Measurements from ENCODE around the gene CCS. TPM values are rescaled to one million over a fixed set of nuclear protein-coding genes. Genes with fewer than 3 reads are reported as not detected.

Gene CCS
- total and polyA plus RNA-seq, 2 of the 4 experiments (the other 2 are of a cell fraction): 20.1 to 53.0 TPM

DNA sequence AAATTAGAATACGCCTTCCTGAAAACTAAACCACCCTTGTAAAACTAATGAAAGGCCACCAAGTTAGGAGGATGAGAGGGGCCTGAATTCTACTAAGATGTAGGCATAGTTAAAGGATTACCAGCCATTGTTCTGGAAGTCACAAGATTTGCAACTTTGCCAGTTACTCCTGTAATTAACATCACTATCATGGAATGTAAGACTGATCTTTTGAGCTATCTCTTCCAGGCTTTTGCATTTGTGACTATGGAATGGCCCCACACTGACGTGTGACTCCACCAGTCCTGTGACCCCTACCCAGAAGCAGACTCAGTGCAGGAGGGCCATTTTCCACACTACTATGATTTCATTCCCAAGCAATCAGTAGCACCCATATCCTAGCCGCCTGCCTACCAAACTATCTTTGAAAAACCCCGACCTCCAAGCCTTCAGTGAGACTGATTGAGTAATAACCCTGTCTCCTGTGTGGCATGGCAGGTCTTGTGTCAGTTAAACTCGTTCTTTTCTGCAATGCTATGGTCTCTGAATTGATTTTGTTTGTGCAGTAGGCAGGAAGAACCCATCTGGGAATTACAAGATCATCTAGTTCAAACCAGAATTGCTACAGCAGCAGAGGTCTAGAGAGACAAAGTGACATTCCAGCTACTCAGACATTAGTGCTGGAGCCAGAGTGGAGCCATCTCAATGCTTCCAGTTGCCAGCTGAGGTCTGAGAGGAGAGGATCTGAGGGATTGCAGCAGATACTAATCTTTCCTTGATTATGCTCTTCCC lies 22.7 kb upstream of the CCS start:
- no peak overlapping the region for H3K23ac ChIP-seq (ENCODE audit: low read depth, low read length)
- H3K79me1 ChIP-seq (ENCODE audit: low read depth in 1 of 2, low read length in 2 of 2): no peaks in the 10 kb centered on the region
- no peaks in the 10 kb centered on the region for H3K9me3 ChIP-seq (ENCODE audit: control insufficient read depth, insufficient read depth, low read length)
- no peak overlapping the region for H3K4ac ChIP-seq (ENCODE audit: low read depth, low read length)
- H4K91ac ChIP-seq (ENCODE audit: insufficient read depth, low read depth, low read length): no peak overlapping the region
- no peak overlapping the region for H4K5ac ChIP-seq (ENCODE audit: low read depth, low read length)
- no peak overlapping the region for H3K4me3 ChIP-seq (ENCODE audit: insufficient read depth, low read depth, low read length)
- ChIA-PET CTCF (interaction anchor here (0.8 kb wide), 1 partner anchor 23 kb away, joined by 4 read pairs; no protein-coding TSS in a partner anchor), POLR2A (ENCODE audit: unreplicated experiment) (no interaction called here)
- no peak overlapping the region for H3K14ac ChIP-seq (replicated peaks; ENCODE audit: low read depth, low read length)
- no peak overlapping the region for H3K9ac ChIP-seq (ENCODE audit: low read depth, low read length)
- H2BK15ac ChIP-seq (ENCODE audit: low read depth, low read length): no peak overlapping the region
- H3K27me3 ChIP-seq (ENCODE audit: control insufficient read depth, insufficient read depth, low read length): peaks cover 2% of the 10 kb centered on the region; the same call in 1 of the 2 replicates
- in situ Hi-C loops (cut with MboI; ENCODE audit: low sequenced_read_pairs): loop anchor here (10.0 kb wide), 1 partner anchor 265 kb away; no protein-coding TSS in a partner anchor
- H2BK120ac ChIP-seq (ENCODE audit: low read depth, low read length): no peak overlapping the region
- no TSS peak for BruUV-seq (replicated peaks)
- no peak overlapping the region for H2BK20ac ChIP-seq (ENCODE audit: low read depth, low read length)
- no peaks in the 10 kb centered on the region for H4K20me1 ChIP-seq (ENCODE audit: insufficient read depth, low read length)
- WGBS, 2 experiments (ENCODE audit: extremely low coverage in 2 of 2, insufficient read length in 1 of 2): 0% methylated on average over 1 of the region's 5 CpGs; no CpG with 5 or more reads in 1 of the 2 experiments
- no peak overlapping the region for H2BK5ac ChIP-seq (ENCODE audit: low read depth, low read length, poor library complexity, severe bottlenecking)
- H3K9me1 ChIP-seq (ENCODE audit: insufficient read depth, low read length): peaks cover 3% of the 10 kb centered on the region; the same call in 1 of the 2 replicates
- H3K18ac ChIP-seq (ENCODE audit: low read depth, low read length): no peak overlapping the region
- dilution Hi-C loops (cut with HindIII; ENCODE audit: low sequenced_read_pairs, unreplicated experiment): no loop called here
- DNase-seq (no peak), ATAC-seq (ENCODE audit: low read depth) (no peak)
- H3K27ac ChIP-seq (ENCODE audit: insufficient read depth, low read length): no peak overlapping the region
- H2AK5ac ChIP-seq (ENCODE audit: low read depth, low read length): no peak overlapping the region
- no peak overlapping the region for H3K4me2 ChIP-seq (ENCODE audit: low read depth, low read length)
- no peak overlapping the region for H4K8ac ChIP-seq (ENCODE audit: low read depth in 2 of 2, low read length in 2 of 2)
- TF ChIP-seq CHD1 (IDR thresholded peaks at IDR 0.05; ENCODE audit: low read depth, low read length): no peak
- no peak for TF ChIP-seq MXI1 (IDR thresholded peaks at IDR 0.05; ENCODE audit: borderline replicate concordance, low read depth, low read length)
- no peak for TF ChIP-seq FOS (IDR thresholded peaks at IDR 0.05; ENCODE audit: low read depth, low read length)
- no peak for TF ChIP-seq MAFK (IDR thresholded peaks at IDR 0.05; ENCODE audit: low read depth, low read length)
- TF ChIP-seq RFX5 (IDR thresholded peaks at IDR 0.05; ENCODE audit: low read depth, low read length): no peak
- TF ChIP-seq MAZ (IDR thresholded peaks at IDR 0.05; ENCODE audit: borderline replicate concordance, low read depth, low read length): no peak
- TF ChIP-seq SMC3 (IDR thresholded peaks at IDR 0.05; ENCODE audit: low read depth, low read length): no peak
- TF ChIP-seq, protein P1, sequence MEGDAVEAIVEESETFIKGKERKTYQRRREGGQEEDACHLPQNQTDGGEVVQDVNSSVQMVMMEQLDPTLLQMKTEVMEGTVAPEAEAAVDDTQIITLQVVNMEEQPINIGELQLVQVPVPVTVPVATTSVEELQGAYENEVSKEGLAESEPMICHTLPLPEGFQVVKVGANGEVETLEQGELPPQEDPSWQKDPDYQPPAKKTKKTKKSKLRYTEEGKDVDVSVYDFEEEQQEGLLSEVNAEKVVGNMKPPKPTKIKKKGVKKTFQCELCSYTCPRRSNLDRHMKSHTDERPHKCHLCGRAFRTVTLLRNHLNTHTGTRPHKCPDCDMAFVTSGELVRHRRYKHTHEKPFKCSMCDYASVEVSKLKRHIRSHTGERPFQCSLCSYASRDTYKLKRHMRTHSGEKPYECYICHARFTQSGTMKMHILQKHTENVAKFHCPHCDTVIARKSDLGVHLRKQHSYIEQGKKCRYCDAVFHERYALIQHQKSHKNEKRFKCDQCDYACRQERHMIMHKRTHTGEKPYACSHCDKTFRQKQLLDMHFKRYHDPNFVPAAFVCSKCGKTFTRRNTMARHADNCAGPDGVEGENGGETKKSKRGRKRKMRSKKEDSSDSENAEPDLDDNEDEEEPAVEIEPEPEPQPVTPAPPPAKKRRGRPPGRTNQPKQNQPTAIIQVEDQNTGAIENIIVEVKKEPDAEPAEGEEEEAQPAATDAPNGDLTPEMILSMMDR (conservative IDR thresholded peaks at IDR 0.05; ENCODE audit: low read depth, low read length): no peak
- TF ChIP-seq, protein P2, sequence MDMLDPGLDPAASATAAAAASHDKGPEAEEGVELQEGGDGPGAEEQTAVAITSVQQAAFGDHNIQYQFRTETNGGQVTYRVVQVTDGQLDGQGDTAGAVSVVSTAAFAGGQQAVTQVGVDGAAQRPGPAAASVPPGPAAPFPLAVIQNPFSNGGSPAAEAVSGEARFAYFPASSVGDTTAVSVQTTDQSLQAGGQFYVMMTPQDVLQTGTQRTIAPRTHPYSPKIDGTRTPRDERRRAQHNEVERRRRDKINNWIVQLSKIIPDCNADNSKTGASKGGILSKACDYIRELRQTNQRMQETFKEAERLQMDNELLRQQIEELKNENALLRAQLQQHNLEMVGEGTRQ (IDR thresholded peaks at IDR 0.05; ENCODE audit: low read depth, low read length): no peak
- TF ChIP-seq POLR2A (IDR thresholded peaks at IDR 0.05; ENCODE audit: low read depth, low read length): no peak
- peaks cover 3% of the 10 kb centered on the region; the same call in 1 of the 2 replicates for H3K36me3 ChIP-seq (ENCODE audit: control insufficient read depth, insufficient read depth, low read length)
- H3K4me1 ChIP-seq (ENCODE audit: control insufficient read depth, insufficient read depth, low read length): peaks cover 3% of the 10 kb centered on the region; the same call in 1 of the 2 replicates
- no peak overlapping the region for H2AFZ ChIP-seq (replicated peaks; ENCODE audit: low read length, poor library complexity)
- no peak overlapping the region for H3K56ac ChIP-seq (ENCODE audit: extremely low read depth, insufficient read depth, low read length)
- intact Hi-C loops (cut with micrococcal nuclease): no loop called here
- no peak overlapping the region for H2AK9ac ChIP-seq (replicated peaks; ENCODE audit: low read depth, low read length, poor library complexity)

Data from IMR-90 (cell line).